SK-N-SH treated with all-trans-retinoic acid at 6 μM for 48 hours (cell line): Measurements from ENCODE around the gene C2CD5.

Experiments
- ATAC-seq: fragments of 200-7000 bp; cut with Tn5 transposase; 3 replicates; pipeline ENCODE4 v1.9.1; 2020; ENCODE audit warnings: mild to moderate bottlenecking, moderate library complexity
- ARNTL ChIP-seq: fragments of 450-650 bp; formaldehyde crosslinking; IDR thresholded peaks from 2 replicates; pipeline ENCODE4 v1.5.0; 2020; ENCODE audit warnings: low read depth, mild to moderate bottlenecking, moderate library complexity, borderline replicate concordance
- BACH2 ChIP-seq: fragments of 250-450 bp; sonication (Bioruptor Pico); IDR thresholded peaks from 2 replicates; pipeline ENCODE4 v1.9.0; 2021; ENCODE audit warnings: mild to moderate bottlenecking, borderline replicate concordance
- CSDC2 ChIP-seq: fragments of 250-450 bp; sonication (Bioruptor Pico); IDR thresholded peaks from 2 replicates; pipeline ENCODE4 v1.5.0; 2020; ENCODE audit warnings: mild to moderate bottlenecking, moderate library complexity
- GLIS3 ChIP-seq: fragments of 250-450 bp; sonication (Bioruptor Pico); IDR thresholded peaks from 2 replicates; pipeline ENCODE4 v1.5.0; 2020; ENCODE audit warnings: mild to moderate bottlenecking, moderate library complexity
- ISL1 ChIP-seq: fragments of 250-450 bp; sonication (Bioruptor Pico); IDR thresholded peaks from 2 replicates; pipeline ENCODE4 v2.1.2; 2022; ENCODE audit warnings: mild to moderate bottlenecking, moderate library complexity
- OSR1 ChIP-seq: fragments of 250-450 bp; sonication (Bioruptor Pico); IDR thresholded peaks from 2 replicates; pipeline ENCODE4 v1.8.0; 2022; ENCODE audit warnings: moderate library complexity, mild to moderate bottlenecking, inconsistent platforms
- PPARA ChIP-seq: fragments of 250-450 bp; sonication (Bioruptor Pico); IDR thresholded peaks from 2 replicates; pipeline ENCODE4 v1.5.0; 2020; ENCODE audit warnings: mild to moderate bottlenecking, borderline replicate concordance
- RARB ChIP-seq: fragments of 250-450 bp; sonication (Bioruptor Pico); IDR thresholded peaks from 2 replicates; pipeline ENCODE4 v1.8.0; 2021; ENCODE audit warnings: mild to moderate bottlenecking, moderate library complexity
- SNAI2 ChIP-seq: fragments of 250-450 bp; sonication (Bioruptor Pico); IDR thresholded peaks from 2 replicates; pipeline ENCODE4 v1.5.0; 2020; ENCODE audit warnings: mild to moderate bottlenecking, moderate library complexity
- TCF4 ChIP-seq: fragments of 250-450 bp; sonication (Bioruptor Pico); IDR thresholded peaks from 2 replicates; pipeline ENCODE4 v1.8.0; 2021; ENCODE audit warnings: mild to moderate bottlenecking, moderate library complexity, borderline replicate concordance
- TOX ChIP-seq: fragments of 250-450 bp; sonication (Bioruptor Pico); IDR thresholded peaks from 2 replicates; pipeline ENCODE4 v1.8.0; 2021; ENCODE audit warnings: mild to moderate bottlenecking, moderate library complexity, borderline replicate concordance
- ZC3H10 ChIP-seq: fragments of 250-450 bp; sonication (Bioruptor Pico); IDR thresholded peaks from 2 replicates; pipeline ENCODE4 v1.5.1; 2021; ENCODE audit warnings: mild to moderate bottlenecking, moderate library complexity
- ZFP3 ChIP-seq: fragments of 250-450 bp; sonication (Bioruptor Pico); IDR thresholded peaks from 2 replicates; pipeline ENCODE4 v1.5.0; 2020; ENCODE audit warnings: mild to moderate bottlenecking, moderate library complexity
- ZFP30 ChIP-seq: fragments of 450-650 bp; formaldehyde crosslinking; IDR thresholded peaks from 2 replicates; pipeline ENCODE4 v1.5.0; 2022; ENCODE audit warnings: mild to moderate bottlenecking, moderate library complexity
- ZNF565 ChIP-seq: fragments of 450-650 bp; formaldehyde crosslinking; conservative IDR thresholded peaks from 2 replicates; pipeline ENCODE4 v1.5.0; 2020; ENCODE audit warnings: low read depth, mild to moderate bottlenecking, moderate library complexity
- ZNF70 ChIP-seq: fragments of 450-650 bp; formaldehyde crosslinking; IDR thresholded peaks from 2 replicates; pipeline ENCODE4 v1.5.0; 2020; ENCODE audit warnings: mild to moderate bottlenecking, moderate library complexity
- TF ChIP-seq, protein P1 (sequence below): fragments of 250-450 bp; sonication (Bioruptor Pico); IDR thresholded peaks from 2 replicates; pipeline ENCODE4 v1.5.1; 2021; ENCODE audit warnings: mild to moderate bottlenecking, moderate library complexity
- TF ChIP-seq, protein P2 (sequence below): fragments of 250-450 bp; sonication (Bioruptor Pico); IDR thresholded peaks from 2 replicates; pipeline ENCODE4 v1.8.0; 2020; ENCODE audit warnings: mild to moderate bottlenecking, moderate library complexity, borderline replicate concordance
- TF ChIP-seq, protein P3 (sequence below): fragments of 250-450 bp; sonication (Bioruptor Pico); IDR thresholded peaks from 2 replicates; pipeline ENCODE4 v1.5.1; 2020; ENCODE audit warnings: low read depth, mild to moderate bottlenecking, moderate library complexity

The C2CD5 gene

DNA sequence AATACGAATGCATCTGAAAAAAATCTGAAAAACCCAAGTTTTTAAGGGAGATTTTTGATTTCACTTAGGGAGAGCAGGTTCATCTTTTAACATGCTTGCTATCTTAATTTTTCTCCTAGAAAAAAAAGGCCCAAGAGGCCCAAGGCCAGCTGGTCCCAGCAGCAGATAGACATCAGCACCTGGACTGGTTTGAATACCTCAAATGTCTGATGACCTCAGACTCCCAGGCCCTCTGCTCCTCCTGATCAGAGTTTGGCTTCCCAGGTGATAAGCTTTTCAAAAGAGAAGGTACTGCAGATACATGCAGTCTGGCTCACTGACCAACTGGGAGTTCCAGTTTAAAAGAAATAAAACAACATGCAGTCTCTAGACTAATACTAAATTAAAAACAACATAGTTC, 82.6 kb downstream of the C2CD5 start:
- no peak for TF ChIP-seq ZFP3 (CRISPR knock-in tag)
- TF ChIP-seq TOX (CRISPR knock-in tag), result no peak
- no peak for TF ChIP-seq ARNTL (CRISPR knock-in tag)
- TF ChIP-seq ISL1, result no peak
- no peak for TF ChIP-seq ZFP30 (CRISPR knock-in tag)
- TF ChIP-seq SNAI2 (CRISPR knock-in tag), result no peak
- TF ChIP-seq CSDC2, result no peak
- TF ChIP-seq ZC3H10 (CRISPR knock-in tag), result no peak
- no peak for TF ChIP-seq TCF4 (CRISPR knock-in tag)
- TF ChIP-seq, protein P1, sequence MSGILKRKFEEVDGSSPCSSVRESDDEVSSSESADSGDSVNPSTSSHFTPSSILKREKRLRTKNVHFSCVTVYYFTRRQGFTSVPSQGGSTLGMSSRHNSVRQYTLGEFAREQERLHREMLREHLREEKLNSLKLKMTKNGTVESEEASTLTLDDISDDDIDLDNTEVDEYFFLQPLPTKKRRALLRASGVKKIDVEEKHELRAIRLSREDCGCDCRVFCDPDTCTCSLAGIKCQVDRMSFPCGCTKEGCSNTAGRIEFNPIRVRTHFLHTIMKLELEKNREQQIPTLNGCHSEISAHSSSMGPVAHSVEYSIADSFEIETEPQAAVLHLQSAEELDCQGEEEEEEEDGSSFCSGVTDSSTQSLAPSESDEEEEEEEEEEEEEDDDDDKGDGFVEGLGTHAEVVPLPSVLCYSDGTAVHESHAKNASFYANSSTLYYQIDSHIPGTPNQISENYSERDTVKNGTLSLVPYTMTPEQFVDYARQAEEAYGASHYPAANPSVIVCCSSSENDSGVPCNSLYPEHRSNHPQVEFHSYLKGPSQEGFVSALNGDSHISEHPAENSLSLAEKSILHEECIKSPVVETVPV, result no peak
- no peak for TF ChIP-seq PPARA (CRISPR knock-in tag)
- TF ChIP-seq, protein P2, sequence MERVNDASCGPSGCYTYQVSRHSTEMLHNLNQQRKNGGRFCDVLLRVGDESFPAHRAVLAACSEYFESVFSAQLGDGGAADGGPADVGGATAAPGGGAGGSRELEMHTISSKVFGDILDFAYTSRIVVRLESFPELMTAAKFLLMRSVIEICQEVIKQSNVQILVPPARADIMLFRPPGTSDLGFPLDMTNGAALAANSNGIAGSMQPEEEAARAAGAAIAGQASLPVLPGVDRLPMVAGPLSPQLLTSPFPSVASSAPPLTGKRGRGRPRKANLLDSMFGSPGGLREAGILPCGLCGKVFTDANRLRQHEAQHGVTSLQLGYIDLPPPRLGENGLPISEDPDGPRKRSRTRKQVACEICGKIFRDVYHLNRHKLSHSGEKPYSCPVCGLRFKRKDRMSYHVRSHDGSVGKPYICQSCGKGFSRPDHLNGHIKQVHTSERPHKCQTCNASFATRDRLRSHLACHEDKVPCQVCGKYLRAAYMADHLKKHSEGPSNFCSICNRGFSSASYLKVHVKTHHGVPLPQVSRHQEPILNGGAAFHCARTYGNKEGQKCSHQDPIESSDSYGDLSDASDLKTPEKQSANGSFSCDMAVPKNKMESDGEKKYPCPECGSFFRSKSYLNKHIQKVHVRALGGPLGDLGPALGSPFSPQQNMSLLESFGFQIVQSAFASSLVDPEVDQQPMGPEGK (CRISPR knock-in tag), result no peak
- TF ChIP-seq, all 23 proteins: peak for 0
- ATAC-seq, result no peak

DNA sequence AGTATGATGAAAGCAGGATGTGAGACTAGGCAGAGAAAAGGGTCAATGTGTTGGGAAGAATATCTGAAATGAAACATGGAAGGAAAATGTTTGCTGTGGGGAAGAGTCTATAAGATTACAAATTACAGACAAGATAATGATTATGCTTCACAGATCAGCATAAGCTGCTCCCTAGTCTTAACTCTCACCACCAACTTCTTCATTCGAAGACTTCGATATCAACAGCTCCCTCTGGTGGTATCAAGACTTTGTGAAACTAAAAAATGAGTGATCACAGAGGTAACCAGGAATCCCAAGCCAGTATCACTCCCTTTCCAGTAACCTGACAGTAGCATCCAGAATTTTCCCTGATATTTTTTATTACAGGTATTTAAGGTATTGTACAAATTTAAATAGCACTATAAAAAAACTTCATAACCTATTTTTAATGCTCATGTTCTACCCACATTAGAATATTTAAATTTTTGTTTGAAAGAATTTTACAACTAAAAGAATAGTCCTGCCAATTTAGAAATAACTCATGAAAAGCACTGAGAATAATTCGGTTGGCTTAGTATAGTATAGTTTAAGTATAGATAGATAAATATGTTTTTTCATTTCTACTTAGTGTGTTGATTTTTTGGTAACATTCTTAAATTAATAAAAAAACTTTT, 84.4 kb downstream of the C2CD5 start:
- ATAC-seq, result peak; percentile 81
- no peak for TF ChIP-seq ZFP30 (CRISPR knock-in tag)
- no peak for TF ChIP-seq BACH2
- TF ChIP-seq, protein P1, result no peak

DNA sequence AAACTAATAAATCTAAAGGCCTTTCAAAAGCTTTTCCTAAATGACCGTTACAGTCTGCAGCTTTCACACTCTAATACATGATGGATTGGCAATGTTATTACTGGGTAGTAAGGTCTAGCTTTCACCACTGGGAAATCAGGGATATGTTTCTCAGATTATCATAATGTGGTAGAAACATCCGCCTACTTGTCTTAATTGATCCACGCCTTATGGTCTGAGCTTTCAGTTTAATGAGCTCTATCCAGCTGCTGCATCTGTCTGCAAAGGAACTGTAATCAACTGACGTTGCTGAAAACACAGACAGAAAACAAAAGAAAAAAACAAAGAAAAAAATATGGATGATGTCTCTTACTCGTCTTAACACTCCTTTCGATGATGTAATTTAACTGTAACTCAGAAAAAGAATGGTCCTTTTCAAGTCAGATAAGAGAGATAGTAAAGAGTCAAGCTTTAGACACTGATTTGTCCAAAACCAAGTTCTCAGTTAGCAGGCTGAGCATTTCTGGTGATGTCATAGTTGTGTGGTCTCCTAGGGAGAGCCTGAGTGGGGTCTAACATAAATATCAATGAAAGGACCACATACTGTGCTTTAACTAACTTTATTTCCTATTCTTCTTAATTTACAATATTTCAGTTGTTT, 85.9 kb downstream of the C2CD5 start:
- ATAC-seq, result no peak
- TF ChIP-seq CSDC2 (no peak), ISL1 (no peak), GLIS3 (CRISPR knock-in tag) (no peak)

DNA sequence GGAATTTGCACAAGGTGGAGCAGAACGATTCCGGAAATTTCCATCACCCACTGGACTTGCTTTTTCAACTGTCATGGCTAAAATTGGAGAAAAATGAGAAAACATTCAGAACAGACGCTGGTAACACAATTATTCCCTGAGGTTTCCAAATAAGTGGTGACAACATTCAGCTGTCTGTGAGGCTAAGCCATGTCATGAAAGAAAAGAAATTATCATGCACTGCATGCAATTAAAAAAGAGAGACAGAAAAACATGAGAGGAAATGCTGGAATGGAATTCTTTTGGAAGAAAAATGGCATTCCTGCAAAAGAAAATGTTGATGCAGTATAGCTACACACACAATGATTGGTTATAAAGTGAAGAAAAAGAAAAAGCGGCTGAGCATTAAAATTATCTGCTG, 87.3 kb downstream of the C2CD5 start:
- no peak for TF ChIP-seq CSDC2
- no peak for TF ChIP-seq ARNTL (CRISPR knock-in tag)
- TF ChIP-seq OSR1 (CRISPR knock-in tag), result no peak
- TF ChIP-seq RARB, result no peak
- TF ChIP-seq, protein P3, sequence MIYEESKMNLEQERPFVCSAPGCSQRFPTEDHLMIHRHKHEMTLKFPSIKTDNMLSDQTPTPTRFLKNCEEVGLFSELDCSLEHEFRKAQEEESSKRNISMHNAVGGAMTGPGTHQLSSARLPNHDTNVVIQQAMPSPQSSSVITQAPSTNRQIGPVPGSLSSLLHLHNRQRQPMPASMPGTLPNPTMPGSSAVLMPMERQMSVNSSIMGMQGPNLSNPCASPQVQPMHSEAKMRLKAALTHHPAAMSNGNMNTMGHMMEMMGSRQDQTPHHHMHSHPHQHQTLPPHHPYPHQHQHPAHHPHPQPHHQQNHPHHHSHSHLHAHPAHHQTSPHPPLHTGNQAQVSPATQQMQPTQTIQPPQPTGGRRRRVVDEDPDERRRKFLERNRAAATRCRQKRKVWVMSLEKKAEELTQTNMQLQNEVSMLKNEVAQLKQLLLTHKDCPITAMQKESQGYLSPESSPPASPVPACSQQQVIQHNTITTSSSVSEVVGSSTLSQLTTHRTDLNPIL (CRISPR knock-in tag), result no peak
- no peak for TF ChIP-seq ZC3H10 (CRISPR knock-in tag)
- no peak for TF ChIP-seq GLIS3 (CRISPR knock-in tag)
- no peak for TF ChIP-seq ZFP3 (CRISPR knock-in tag)
- TF ChIP-seq, protein P1, result no peak
- TF ChIP-seq BACH2, result no peak
- no peak for TF ChIP-seq PPARA (CRISPR knock-in tag)
- no peak for TF ChIP-seq ZNF565 (CRISPR knock-in tag)
- no peak for TF ChIP-seq ZNF70 (CRISPR knock-in tag)
- ATAC-seq, result no peak
